Stimulated activated CD8-positive, alpha-beta memory T cell treated with anti-CD3 and anti-CD28 coated beads, Interleukin-15, amount 100 ng/mL, for 4 hours (primary cell): ENCODE measurements around the gene BTLA.
"Not testable (repeated sequence)": the region's sequence is repeated elsewhere in the genome, so short reads cannot be mapped to it uniquely, and the experiment has no call there.

Experiments
- DNase-seq, 2 donors: peaks; one replicate each; pipeline ENCODE4 v3.0.0-alpha.2; 2020; ENCODE audit warnings: low read depth in 2 of 2

The BTLA gene

GRCh38 chr3:112498914-112499711 is at the start of gene BTLA:
Gene BTLA, minus strand, starts transcription at chr3:112499472. Its CDS starts 114 bp downstream, at chr3:112499358.
- DNase-seq = no peak

- DNase-seq = no peak
Observed at GRCh38 chr3:112546216-112546759, 47.0 kb upstream of the BTLA start.

GRCh38 chr3:112539825-112540650 is 40.8 kb upstream of the BTLA start:
- DNase-seq = no peak

- no peak for DNase-seq
Observed at GRCh38 chr3:112531358-112531781, 32.1 kb upstream of the BTLA start.

GRCh38 chr3:112530573-112530972 is 31.3 kb upstream of the BTLA start:
- DNase-seq = no peak

- not testable (repeated sequence) for DNase-seq
Observed at GRCh38 chr3:112524127-112524526, 24.9 kb upstream of the BTLA start.

GRCh38 chr3:112519424-112520001 is 20.2 kb upstream of the BTLA start:
- DNase-seq = no peak

- DNase-seq = not testable (repeated sequence)
Observed at GRCh38 chr3:112518970-112519369, 19.7 kb upstream of the BTLA start.

GRCh38 chr3:112514527-112515128 is 15.4 kb upstream of the BTLA start:
- DNase-seq = no peak

GRCh38 chr3:112512320-112512719 is 13.0 kb upstream of the BTLA start:
- no peak for DNase-seq

- no peak for DNase-seq
Observed at GRCh38 chr3:112508860-112509259, 9.6 kb upstream of the BTLA start.

- no peak for DNase-seq
Observed at GRCh38 chr3:112508261-112508660, 9.0 kb upstream of the BTLA start.

GRCh38 chr3:112505907-112506306 is 6.6 kb upstream of the BTLA start:
- DNase-seq = no peak

- no peak for DNase-seq
Observed at GRCh38 chr3:112504123-112504522, 4.9 kb upstream of the BTLA start.

- no peak for DNase-seq
Observed at GRCh38 chr3:112503304-112503972, 4.2 kb upstream of the BTLA start.

GRCh38 chr3:112500621-112501020 is 1.3 kb upstream of the BTLA start:
- DNase-seq = no peak

- DNase-seq = no peak
Observed at GRCh38 chr3:112497897-112498548, 1.2 kb downstream of the BTLA start.

GRCh38 chr3:112496366-112497067 is 2.8 kb downstream of the BTLA start:
- no peak for DNase-seq

- DNase-seq = not testable (repeated sequence)
Observed at GRCh38 chr3:112494448-112494767, 4.9 kb downstream of the BTLA start.

- no peak for DNase-seq
Observed at GRCh38 chr3:112492124-112492523, 7.1 kb downstream of the BTLA start.
